Vagina (tissue), 2 donors: ENCODE data around the gene DDN.

ENCODE experiments used
- CTCF ChIP-seq, 3 experiments: fragments of 450-650 bp in 2 of 3; fragments of 200-600 bp in 1 of 3; sonication (generic) in 1 of 3; IDR thresholded peaks; one replicate each; pipeline ENCODE4 v1.5.1; 2017 to 2019; ENCODE audit warnings: antibody characterized with exemption in 3 of 3, mild to moderate bottlenecking in 2 of 3, moderate library complexity in 2 of 3
- POLR2A ChIP-seq, 2 donors: fragments of 450-650 bp; IDR thresholded peaks; one replicate each; pipeline ENCODE4 v1.6.1; 2017; ENCODE audit warnings: antibody characterized with exemption in 2 of 2, mild to moderate bottlenecking in 2 of 2, moderate library complexity in 2 of 2
- POLR2AphosphoS5 ChIP-seq, 2 donors: sonication (generic); formaldehyde crosslinking; IDR thresholded peaks; one replicate each; pipeline ENCODE4 v1.9.0; 2017; ENCODE audit warnings: antibody characterized with exemption in 2 of 2, mild to moderate bottlenecking in 2 of 2, low read depth in 1 of 2; ENCODE audit not compliant: insufficient read depth in 1 of 2

- TF ChIP-seq POLR2AphosphoS5 (IDR thresholded peaks at IDR 0.05; ENCODE audit: insufficient read depth in 1 of 2, low read depth in 1 of 2) (no peak), CTCF (IDR thresholded peaks at IDR 0.05) (no peak), POLR2A (IDR thresholded peaks at IDR 0.05) (no peak)
Observed at GRCh38 chr12:48994224-48995085, 4.7 kb downstream of the DDN start.
